ENCODE data around the gene AMZ2.

GRCh38 chr17:68289473-68289872 is 41.6 kb downstream of the AMZ2 start:
- TF ChIP-seq POLR2A (IDR thresholded peaks at IDR 0.05) (no peak), CTCF (IDR thresholded peaks at IDR 0.05) (no peak)

Measured in transverse colon (tissue), 3 donors.